Left lung (tissue), 10 donors: ENCODE data around the gene PYY. TPM values are rescaled to one million over a fixed set of nuclear protein-coding genes. Genes with fewer than 3 reads are reported as not detected.
"Not testable (repeated sequence)": the region's sequence is repeated elsewhere in the genome, so short reads cannot be mapped to it uniquely, and the experiment has no call there.

Source experiments
- ATAC-seq: fragments of 200-7000 bp; cut with Tn5 transposase; one replicate; pipeline ENCODE4 v1.9.1; 2020; ENCODE audit warnings: moderate library complexity
- DNase-seq, 4 donors: peaks; one replicate each; pipeline ENCODE4 v3.0.0-alpha.2; 2013 to 2020
- H3K27ac ChIP-seq, 2 donors: fragments of 200-600 bp; sonication (generic) in 1 of 2; one replicate each; pipeline versions ENCODE4 v1.5.0 to v1.8.0; 2020 to 2021
- H3K27me3 ChIP-seq, 2 donors: fragments of 200-600 bp; sonication (generic) in 1 of 2; one replicate each; pipeline versions ENCODE4 v1.5.0 to v1.8.0; 2020 to 2021
- H3K36me3 ChIP-seq, 2 donors: fragments of 200-600 bp; sonication (generic) in 1 of 2; one replicate each; pipeline versions ENCODE4 v1.5.0 to v1.8.0; 2020 to 2021
- H3K4me1 ChIP-seq, 2 donors: fragments of 200-600 bp; one replicate each; pipeline ENCODE4 v1.8.0; 2021
- H3K4me3 ChIP-seq, 2 donors: fragments of 200-600 bp; sonication (generic) in 1 of 2; one replicate each; pipeline versions ENCODE4 v1.5.0 to v1.8.0; 2020 to 2021; ENCODE audit warnings: mild to moderate bottlenecking in 1 of 2
- H3K9me3 ChIP-seq, 2 donors: fragments of 200-600 bp; sonication (generic) in 1 of 2; one replicate each; pipeline versions ENCODE4 v1.5.0 to v1.8.0; 2020 to 2021
- intact Hi-C, 2 donors: fragments of 100-400 bp; cut with DNase I; formaldehyde crosslinking; loops; one replicate each; pipeline versions ENCODE4 v1.11.2 to v1.14.2; 2022
- polyA plus RNA-seq, 6 donors: library from polyadenylated mRNA; unstranded; fragments of 120-200 nt; gene quantifications; one replicate each; pipeline ENCODE4 v1.2.1, GENCODE V29; 2013; ENCODE audit not compliant: insufficient read length in 6 of 6
- total RNA-seq, 2 donors: library from RNA; stranded (reverse); fragmentation: NEBNext Ultra II Directional; extraction: Animal tissue kit (Norgen Biotek cat#: 25700); gene quantifications; one replicate each; pipeline ENCODE4 v1.2.1, GENCODE V29; 2021
- TF ChIP-seq, protein P1 (sequence below), 2 donors: fragments of 200-600 bp; sonication (generic) in 1 of 2; IDR thresholded peaks; one replicate each; pipeline versions ENCODE4 v1.5.0 to v1.8.0; 2021; ENCODE audit warnings: antibody characterized with exemption in 2 of 2
- donor health status: DM: no; HTN: yes; CAD: no.
- donor health status: DM: no; HTN: no; CAD: no.

PYY gene
- total and polyA plus RNA-seq, 8 donors = 0.21 to 0.68 (median 0.43) TPM; not detected in 4

DNA sequence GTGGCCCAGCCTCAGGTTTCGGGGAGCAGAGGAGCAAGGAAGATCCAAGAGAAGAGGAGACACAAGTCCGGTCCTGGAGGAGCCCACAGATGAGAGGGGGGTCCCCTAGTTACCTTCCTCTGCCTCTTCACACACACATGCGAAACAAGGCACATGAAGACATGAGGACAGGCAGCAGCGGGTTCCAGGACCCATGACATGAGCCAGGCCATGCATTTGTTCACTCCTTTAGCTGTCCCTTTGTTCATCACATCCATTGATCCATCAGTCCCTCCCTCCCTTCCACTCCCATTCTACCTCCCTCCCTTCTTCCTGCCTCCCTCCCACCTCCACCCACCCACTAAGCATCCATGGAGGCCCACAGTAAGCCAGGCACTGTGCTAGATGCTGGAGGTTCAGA, 20.8 kb downstream of the PYY start:
- Histone ChIP-seq H3K27ac (no peak overlapping the region), H3K4me1 (peaks cover 0 to 2% of the 10 kb centered on the region in 2 donors), H3K27me3 (peaks cover 3 to 53% of the 10 kb centered on the region in 2 donors), H3K36me3 (no peaks in the 10 kb centered on the region), H3K9me3 (no peaks in the 10 kb centered on the region), H3K4me3 (no peak overlapping the region)
- no peak for ATAC-seq
- DNase-seq = no peak
- intact Hi-C loops = no loop called here
- TF ChIP-seq, protein P1, sequence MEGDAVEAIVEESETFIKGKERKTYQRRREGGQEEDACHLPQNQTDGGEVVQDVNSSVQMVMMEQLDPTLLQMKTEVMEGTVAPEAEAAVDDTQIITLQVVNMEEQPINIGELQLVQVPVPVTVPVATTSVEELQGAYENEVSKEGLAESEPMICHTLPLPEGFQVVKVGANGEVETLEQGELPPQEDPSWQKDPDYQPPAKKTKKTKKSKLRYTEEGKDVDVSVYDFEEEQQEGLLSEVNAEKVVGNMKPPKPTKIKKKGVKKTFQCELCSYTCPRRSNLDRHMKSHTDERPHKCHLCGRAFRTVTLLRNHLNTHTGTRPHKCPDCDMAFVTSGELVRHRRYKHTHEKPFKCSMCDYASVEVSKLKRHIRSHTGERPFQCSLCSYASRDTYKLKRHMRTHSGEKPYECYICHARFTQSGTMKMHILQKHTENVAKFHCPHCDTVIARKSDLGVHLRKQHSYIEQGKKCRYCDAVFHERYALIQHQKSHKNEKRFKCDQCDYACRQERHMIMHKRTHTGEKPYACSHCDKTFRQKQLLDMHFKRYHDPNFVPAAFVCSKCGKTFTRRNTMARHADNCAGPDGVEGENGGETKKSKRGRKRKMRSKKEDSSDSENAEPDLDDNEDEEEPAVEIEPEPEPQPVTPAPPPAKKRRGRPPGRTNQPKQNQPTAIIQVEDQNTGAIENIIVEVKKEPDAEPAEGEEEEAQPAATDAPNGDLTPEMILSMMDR (IDR thresholded peaks at IDR 0.05) = no peak

DNA sequence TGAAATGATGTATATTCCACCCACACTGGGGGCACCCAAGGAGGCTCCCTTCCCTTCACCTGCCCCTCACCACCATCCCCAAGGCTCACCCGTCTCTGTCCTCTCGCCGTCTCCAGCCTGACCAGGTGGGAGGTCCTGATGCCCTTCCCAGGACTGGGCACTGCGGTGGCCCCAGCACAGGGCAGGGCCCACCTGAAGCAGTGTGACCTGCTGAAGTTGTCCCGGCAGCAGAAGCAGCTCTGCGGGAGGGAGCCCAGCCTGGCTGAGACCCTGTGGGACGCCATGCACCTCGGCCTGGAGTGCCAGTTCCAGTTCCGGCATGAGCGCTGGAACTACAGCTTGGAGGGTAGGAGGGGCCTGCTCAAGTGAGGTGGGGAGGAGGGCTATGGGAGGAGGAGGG, 21.4 kb downstream of the PYY start:
- no peaks in the 10 kb centered on the region for H3K9me3 ChIP-seq
- H3K4me1 ChIP-seq = peaks cover 1 to 4% of the 10 kb centered on the region in 2 donors
- no peaks in the 10 kb centered on the region for H3K36me3 ChIP-seq
- intact Hi-C loops = no loop called here
- no peak overlapping the region for H3K4me3 ChIP-seq
- peaks cover 2 to 53% of the 10 kb centered on the region in 2 donors for H3K27me3 ChIP-seq
- DNase-seq (peak in 1 of 4 donors; percentile 71), ATAC-seq (no peak)
- H3K27ac ChIP-seq = no peak overlapping the region
- TF ChIP-seq, protein P1 (IDR thresholded peaks at IDR 0.05) = no peak

DNA sequence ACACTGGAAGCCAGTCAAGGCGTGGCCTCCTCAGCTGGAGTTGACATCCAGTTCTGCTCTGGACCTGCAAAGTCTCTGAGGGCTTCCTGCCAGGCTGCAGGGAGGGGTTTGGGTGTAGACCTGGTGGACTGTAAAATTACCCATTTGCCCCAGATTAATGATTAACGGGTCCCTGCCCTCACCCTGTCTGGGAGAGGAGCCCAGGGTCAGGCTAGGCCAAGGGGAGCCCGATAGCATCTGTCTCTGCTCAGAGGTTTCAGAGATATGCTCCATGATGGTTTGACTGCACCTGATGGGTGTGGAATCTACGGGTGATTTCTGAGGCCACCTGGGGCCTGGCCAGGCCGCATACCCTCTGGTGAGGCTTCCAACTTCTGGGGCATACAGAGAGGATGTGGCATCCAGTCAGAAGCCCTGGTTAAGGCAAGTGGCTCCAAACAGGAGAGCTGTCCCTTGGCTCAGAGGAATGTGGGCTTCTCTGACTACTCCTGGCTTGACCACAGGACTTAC, 22.6 kb downstream of the PYY start:
- Histone ChIP-seq H3K27ac (no peak overlapping the region), H3K9me3 (no peaks in the 10 kb centered on the region), H3K27me3 (peaks cover 10 to 58% of the 10 kb centered on the region in 2 donors), H3K36me3 (no peaks in the 10 kb centered on the region), H3K4me3 (no peak overlapping the region), H3K4me1 (peaks cover 6 to 11% of the 10 kb centered on the region in 2 donors)
- ATAC-seq (no peak), DNase-seq (peak in 1 of 4 donors; percentile 13)
- TF ChIP-seq, protein P1 (IDR thresholded peaks at IDR 0.05) = no peak
- intact Hi-C loops = no loop called here

DNA sequence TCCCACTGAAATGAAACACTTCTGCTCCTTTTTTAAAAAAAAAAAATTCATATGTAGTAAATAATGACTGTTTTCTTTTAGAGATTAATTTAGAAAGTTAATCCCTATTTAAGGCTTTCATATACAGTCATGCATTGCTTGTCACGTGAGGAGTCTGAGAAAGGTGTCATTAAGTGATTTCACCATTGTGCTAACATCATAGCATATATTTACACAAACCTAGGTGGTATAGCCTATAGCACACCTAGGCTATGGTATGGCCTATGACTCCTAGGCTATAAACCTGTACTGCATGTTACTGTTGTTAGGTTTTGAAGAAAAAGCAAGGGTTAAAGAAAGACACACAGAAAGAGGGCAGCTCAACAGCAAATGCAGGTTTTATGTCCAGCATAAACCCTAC, 25.1 kb downstream of the PYY start:
- no peak for ATAC-seq
- H3K27ac ChIP-seq = no peak overlapping the region
- no peak overlapping the region for H3K4me3 ChIP-seq
- TF ChIP-seq, protein P1 (IDR thresholded peaks at IDR 0.05) = no peak
- H3K4me1 ChIP-seq = peaks cover 6 to 11% of the 10 kb centered on the region in 2 donors
- no peaks in the 10 kb centered on the region for H3K36me3 ChIP-seq
- no peaks in the 10 kb centered on the region for H3K9me3 ChIP-seq
- H3K27me3 ChIP-seq = peaks cover 10 to 67% of the 10 kb centered on the region in 2 donors
- intact Hi-C loops = no loop called here
- DNase-seq = no peak

DNA sequence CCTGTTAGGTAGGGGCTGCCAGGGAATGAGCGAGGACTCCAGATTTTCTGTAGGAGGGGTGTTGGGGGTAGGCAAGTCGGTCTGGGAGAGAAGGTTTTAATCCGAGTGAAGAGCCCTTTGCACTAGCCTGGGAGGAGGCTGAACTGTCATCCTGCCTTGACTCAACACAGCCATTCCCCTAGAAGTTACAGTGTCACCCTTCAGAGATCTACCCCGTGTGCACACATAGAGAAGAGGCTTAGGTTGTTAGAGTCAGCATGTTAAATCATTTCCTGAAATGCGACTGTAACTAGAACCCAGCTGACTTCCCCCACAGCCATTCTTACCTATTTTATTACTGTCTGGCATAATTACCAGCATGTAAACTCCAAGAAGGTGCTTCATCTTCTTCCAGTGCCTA, 25.8 kb downstream of the PYY start:
- H3K36me3 ChIP-seq, H3K9me3 ChIP-seq, DNase-seq, H3K27ac ChIP-seq, H3K4me3 ChIP-seq, intact Hi-C loops, ATAC-seq: not testable (repeated sequence)
- peaks cover 6 to 11% of the 10 kb centered on the region in 2 donors for H3K4me1 ChIP-seq
- peaks cover 10 to 69% of the 10 kb centered on the region in 2 donors for H3K27me3 ChIP-seq
